22Rv1 (cell line): ENCODE results near the gene HYAL2.

Source experiments
- CTCF ChIP-seq: fragments of 450-650 bp; IDR thresholded peaks from 2 replicates; pipeline ENCODE4 v1.5.1; 2017; ENCODE audit warnings: mild to moderate bottlenecking
- ZFX ChIP-seq: fragments of 450-650 bp; IDR thresholded peaks from 2 replicates; pipeline ENCODE4 v1.6.1; 2017; ENCODE audit warnings: antibody characterized with exemption, borderline replicate concordance

DNA sequence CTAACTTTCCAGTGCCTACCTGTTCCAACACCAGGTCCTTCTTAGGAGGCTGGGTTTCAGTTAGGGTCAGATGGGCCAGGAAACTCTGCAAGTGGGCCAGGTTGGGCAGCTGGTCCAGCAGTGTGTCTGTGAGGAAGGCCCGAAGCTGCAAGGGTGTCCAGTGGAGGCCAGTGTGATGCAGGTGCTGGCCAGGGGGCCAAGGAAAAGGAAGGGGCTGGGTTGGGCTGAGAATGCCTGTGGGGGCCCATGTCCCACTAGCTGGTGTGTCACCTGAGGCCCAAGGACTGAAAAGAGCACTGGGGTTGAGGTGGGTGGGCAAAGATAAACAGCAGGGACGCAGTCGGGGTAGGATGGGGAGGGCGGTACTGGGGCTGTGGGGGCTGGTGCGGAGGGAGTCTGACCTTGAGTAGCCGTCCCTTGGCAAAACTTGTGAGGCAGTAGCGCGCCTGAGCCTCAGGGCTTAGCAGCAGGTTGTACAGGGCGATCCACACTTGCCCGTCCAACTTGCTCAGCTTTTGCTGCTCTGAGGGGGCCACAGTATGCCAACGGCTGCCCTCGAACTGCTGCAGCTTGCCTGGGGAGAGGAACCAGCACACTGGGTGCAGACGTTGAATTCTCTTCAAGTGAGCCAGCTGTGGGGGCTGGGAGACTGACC lies 19.6 kb upstream of the HYAL2 start:
- no peak for TF ChIP-seq CTCF
- TF ChIP-seq ZFX = no peak
